OCI-LY7 (cell line): ENCODE measurements around the gene TGFBR1.

Experiments used
- CTCF ChIP-seq: fragments of 200-600 bp; sonication (generic); conservative IDR thresholded peaks from 2 replicates; pipeline ENCODE4 v1.5.1; 2014; ENCODE audit warnings: mild to moderate bottlenecking, antibody characterized with exemption, low read length, moderate library complexity, mixed read lengths
- EZH2phosphoT487 ChIP-seq: fragments of 200-600 bp; sonication (generic); IDR thresholded peaks from 2 replicates; pipeline ENCODE4 v1.6.1; 2018; ENCODE audit warnings: low read depth, borderline replicate concordance, mild to moderate bottlenecking, mixed run types, antibody characterized with exemption, low read length, moderate library complexity, mixed read lengths

- TF ChIP-seq CTCF, result no peak
- no peak for TF ChIP-seq EZH2phosphoT487
Observed at GRCh38 chr9:99185348-99185632, 80.4 kb downstream of the TGFBR1 start.
